Activated B cell treated with CpG ODN at 0.5 μM for 24 hours (primary cell): ENCODE results near the gene GFRAL. TPM values are rescaled to one million over a fixed set of nuclear protein-coding genes. Genes with fewer than 3 reads are reported as not detected.

ENCODE experiments used
- ATAC-seq: fragments of 200-7000 bp; cut with Tn5 transposase; one replicate; pipeline ENCODE4 v1.10.0; 2021; ENCODE audit warnings: low read depth, mild to moderate bottlenecking, moderate library complexity
- CTCF ChIA-PET: fragments of 350-600 bp; sonication (Branson Sonifier 250); formaldehyde crosslinking; loops from one replicate; lab custom pipeline; 2021; ENCODE audit warnings: antibody characterized with exemption; lab: Charles Lee
- POLR2A ChIA-PET: fragments of 350-600 bp; sonication (Branson Sonifier 250); formaldehyde crosslinking; loops from one replicate; lab custom pipeline; 2021; ENCODE audit warnings: antibody characterized with exemption; lab: Charles Lee
- DNase-seq: peaks from one replicate; pipeline ENCODE4 v3.0.0; 2022
- H3K27ac Mint-ChIP-seq: one replicate; pipeline ENCODE4 v1.8.0; 2020; ENCODE audit warnings: mixed read lengths
- H3K27me3 Mint-ChIP-seq: one replicate; pipeline ENCODE4 v1.8.0; 2021; ENCODE audit warnings: mixed read lengths
- H3K36me3 Mint-ChIP-seq: one replicate; pipeline ENCODE4 v1.8.0; 2021; ENCODE audit warnings: low read depth, mixed read lengths
- H3K4me1 Mint-ChIP-seq: one replicate; pipeline ENCODE4 v1.8.0; 2021; ENCODE audit warnings: mixed read lengths
- H3K4me3 Mint-ChIP-seq: one replicate; pipeline ENCODE4 v1.8.0; 2020; ENCODE audit warnings: mild to moderate bottlenecking, mixed read lengths
- H3K9me3 Mint-ChIP-seq: one replicate; pipeline ENCODE4 v1.8.0; 2020; ENCODE audit warnings: mixed read lengths
- CTCF ChIP-seq: fragments of 200-600 bp; IDR thresholded peaks from one replicate; pipeline ENCODE4 v1.8.0; 2022; ENCODE audit warnings: antibody characterized with exemption, mild to moderate bottlenecking
- intact Hi-C: fragments of 100-400 bp; cut with micrococcal nuclease; formaldehyde crosslinking; loops from one replicate; pipeline ENCODE4 v1.15.1; 2024
- total RNA-seq: library from RNA; stranded (reverse); gene quantifications from 2 replicates; pipeline ENCODE4 v1.2.3, GENCODE V29; 2022

GFRAL gene
- total RNA-seq, 1 donor from 2014 or later = not detected

DNA sequence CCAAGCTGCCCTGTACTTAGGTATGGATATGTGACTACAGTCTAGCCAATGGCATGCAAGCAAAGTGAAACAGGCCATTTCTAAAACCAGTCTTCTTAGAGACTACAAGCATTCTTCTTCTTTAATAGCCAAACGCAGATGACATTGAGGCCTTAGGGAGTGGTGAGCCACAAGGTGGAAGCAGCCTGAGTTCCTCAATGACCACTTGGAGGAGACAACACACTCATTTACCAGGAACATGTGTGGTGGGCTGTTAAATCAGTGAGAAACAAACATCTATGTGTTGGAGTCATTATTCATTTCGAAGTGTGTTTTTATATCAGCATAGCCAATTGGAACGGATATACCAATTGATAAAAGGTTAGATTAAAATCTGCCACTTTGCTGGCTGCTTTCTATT lies 122.0 kb downstream of the GFRAL start:
- intact Hi-C loops = no loop called here
- ChIA-PET CTCF (no interaction called here), POLR2A (no interaction called here)
- no peak overlapping the region for H3K4me3 Mint-ChIP-seq
- no peak for DNase-seq
- TF ChIP-seq CTCF = no peak
- H3K36me3 Mint-ChIP-seq = no peaks in the 10 kb centered on the region
- ATAC-seq = no peak
- H3K27me3 Mint-ChIP-seq = no peaks in the 10 kb centered on the region
- no peaks in the 10 kb centered on the region for H3K9me3 Mint-ChIP-seq
- H3K27ac Mint-ChIP-seq = no peak overlapping the region
- no peaks in the 10 kb centered on the region for H3K4me1 Mint-ChIP-seq

- DNase-seq (no peak), ATAC-seq (no peak)
- Mint-ChIP-seq H3K27ac (no peak overlapping the region), H3K4me3 (no peak overlapping the region), H3K9me3 (no peaks in the 10 kb centered on the region), H3K4me1 (no peaks in the 10 kb centered on the region), H3K36me3 (no peaks in the 10 kb centered on the region), H3K27me3 (no peaks in the 10 kb centered on the region)
- intact Hi-C loops = no loop called here
- TF ChIP-seq CTCF = no peak
- POLR2A ChIA-PET = no interaction called here
- CTCF ChIA-PET = no interaction called here
Measured at GRCh38 chr6:55450005-55450404, 122.7 kb downstream of the GFRAL start.

Other genes with a start within 250 kb of the GFRAL start
- not detected in 2 replicates for gene HCRTR2, start 153.0 kb upstream of the GFRAL start, total RNA-seq